Ovary (tissue), 9 donors: ENCODE data around the gene ADK. TPM values are rescaled to one million over a fixed set of nuclear protein-coding genes. Genes with fewer than 3 reads are reported as not detected.

Experiments
- DNase-seq, 5 donors: peaks; one replicate each; pipeline ENCODE4 v3.0.0-alpha.2; 2019 to 2020
- H3K27ac ChIP-seq, 2 donors: fragments of 200-600 bp; one replicate each; pipeline versions ENCODE4 v1.5.1 to v1.8.0; 2019 to 2022
- H3K27me3 ChIP-seq: fragments of 200-600 bp; one replicate; pipeline ENCODE4 v1.8.0; 2022
- H3K36me3 ChIP-seq: fragments of 200-600 bp; sonication (generic); one replicate; pipeline ENCODE4 v1.5.1; 2019
- H3K4me1 ChIP-seq: one replicate; pipeline ENCODE4 v1.8.1; 2013; ENCODE audit warnings: mild to moderate bottlenecking, moderate library complexity; ENCODE audit not compliant: insufficient read depth
- H3K4me3 ChIP-seq: fragments of 200-600 bp; sonication (generic); one replicate; pipeline ENCODE4 v1.5.1; 2017
- H3K9me3 ChIP-seq, 2 donors: fragments of 200-600 bp in 1 of 2; sonication (generic) in 1 of 2; one replicate each; pipeline versions ENCODE4 v1.5.1 to v1.8.1; 2013 to 2019; ENCODE audit warnings: mild to moderate bottlenecking in 1 of 2, moderate library complexity in 1 of 2
- CTCF ChIP-seq, 3 donors: fragments of 450-650 bp in 2 of 3; fragments of 200-600 bp in 1 of 3; IDR thresholded peaks; one replicate each; pipeline versions ENCODE4 v1.5.1 to v1.8.0; 2016 to 2022; ENCODE audit warnings: antibody characterized with exemption in 3 of 3, mild to moderate bottlenecking in 1 of 3
- EP300 ChIP-seq: sonication (generic); formaldehyde crosslinking; IDR thresholded peaks from one replicate; pipeline ENCODE4 v1.6.1; 2017; ENCODE audit warnings: antibody characterized with exemption
- POLR2A ChIP-seq: fragments of 450-650 bp; IDR thresholded peaks from one replicate; pipeline ENCODE4 v1.6.1; 2017; ENCODE audit warnings: antibody characterized with exemption, mild to moderate bottlenecking, moderate library complexity
- WGBS, 3 donors: extraction: QIAGEN DNeasy Blood & Tissue Kit in 1 of 3; methylation state at CpG; one replicate each; pipeline versions ENCODE4 v1.1.5 to v1.1.7; 2013 to 2017; 5-methylcytosine and 5-hydroxymethylcytosine counted together
- intact Hi-C, 4 donors: fragments of 100-400 bp; cut with DNase I; formaldehyde crosslinking; loops; one replicate each; pipeline versions ENCODE4 v1.11.0 to v1.15.1; 2022 to 2023
- polyA plus RNA-seq, 2 donors: library from polyadenylated mRNA; stranded (reverse); fragments of 200-250 nt in 1 of 2; fragments of 350-450 nt in 1 of 2; fragmentation: Illumina TruSeq in 1 of 2; extraction: RNeasy Lipid Tissue Mini Kit (QIAGEN cat#74804) in 1 of 2; gene quantifications; one replicate each; pipeline ENCODE4 v1.2.3, GENCODE V29; 2013 to 2014
- total RNA-seq, 7 donors: library from RNA; depleted of rRNA in 2 of 7; stranded (reverse); fragments of >200 nt in 2 of 7; fragmentation: NEBNext Ultra II Directional in 3 of 7; extraction: Animal tissue kit (Norgen Biotek cat#: 25700) in 3 of 7; gene quantifications; one replicate each; pipeline versions ENCODE4 v1.1.0 to v1.2.4, GENCODE V29; 2016 to 2023
- donor health status: DM: no; HTN: no; CAD: no; lungs with moderate emphysema.
- donor health status: DM: no; HTN: no; CAD: no.
- donor health status: Bipolar disorder and iron deficiency.
- donor health status: DM: yes; HTN: yes; CAD: no.
- donor health status: DM: no; HTN: no; CAD: no.
- donor health status: DM: yes; HTN: yes; CAD: no.

The ADK gene
- total and polyA plus RNA-seq, 9 donors = 9.4 to 20.4 (median 12.2) TPM

- intact Hi-C loops = no loop called here
- Histone ChIP-seq H3K9me3 (no peaks in the 10 kb centered on the region), H3K36me3 (no peaks in the 10 kb centered on the region), H3K27me3 (no peaks in the 10 kb centered on the region), H3K27ac (no peak overlapping the region), H3K4me1 (peaks cover 2% of the 10 kb centered on the region), H3K4me3 (no peak overlapping the region)
- 88 to 96% (median 92%) methylated on average over 2 of the region's 2 CpGs for WGBS, 3 donors
- no peak for DNase-seq
- TF ChIP-seq POLR2A (no peak), EP300 (no peak), CTCF (IDR thresholded peaks at IDR 0.05) (no peak)
These were observed 451.6 kb downstream of the ADK start for GRCh38 chr10:74602576-74602975.

- Histone ChIP-seq H3K27me3 (no peaks in the 10 kb centered on the region), H3K4me3 (no peak overlapping the region), H3K9me3 (no peaks in the 10 kb centered on the region), H3K4me1 (no peaks in the 10 kb centered on the region), H3K36me3 (no peaks in the 10 kb centered on the region), H3K27ac (no peak overlapping the region)
- no peak for DNase-seq
- TF ChIP-seq CTCF (IDR thresholded peaks at IDR 0.05) = no peak
- no peak for TF ChIP-seq EP300
- TF ChIP-seq POLR2A = no peak
- intact Hi-C loops = no loop called here
These were observed 459.3 kb downstream of the ADK start for GRCh38 chr10:74610299-74610698.

- Histone ChIP-seq H3K27me3 (no peaks in the 10 kb centered on the region), H3K27ac (no peak overlapping the region), H3K4me3 (no peak overlapping the region), H3K9me3 (no peaks in the 10 kb centered on the region), H3K36me3 (no peaks in the 10 kb centered on the region), H3K4me1 (no peaks in the 10 kb centered on the region)
- TF ChIP-seq EP300 (no peak), POLR2A (no peak)
- DNase-seq = no peak
- intact Hi-C loops = no loop called here
These were observed 461.2 kb downstream of the ADK start for GRCh38 chr10:74612195-74612594.

- intact Hi-C loops = no loop called here
- DNase-seq = no peak
These were observed 469.6 kb downstream of the ADK start for GRCh38 chr10:74620626-74621025.

GRCh38 chr10:74623786-74624185, 472.8 kb downstream of the ADK start:
- DNase-seq = no peak
- intact Hi-C loops = no loop called here
- no peak overlapping the region for H3K4me3 ChIP-seq
- no peak for TF ChIP-seq EP300
- no peak for TF ChIP-seq CTCF (IDR thresholded peaks at IDR 0.05)
- no peak for TF ChIP-seq POLR2A
- no peak overlapping the region for H3K27ac ChIP-seq
- no peaks in the 10 kb centered on the region for H3K27me3 ChIP-seq
- 65 to 87% (median 85%) methylated on average over 2 of the region's 2 CpGs for WGBS, 3 donors
- no peaks in the 10 kb centered on the region for H3K9me3 ChIP-seq
- H3K36me3 ChIP-seq = no peaks in the 10 kb centered on the region
- no peaks in the 10 kb centered on the region for H3K4me1 ChIP-seq

More at GRCh38 chr10:74620626-74621025, 469.6 kb downstream of the ADK start:
- Histone ChIP-seq H3K9me3 (no peaks in the 10 kb centered on the region), H3K4me3 (no peak overlapping the region), H3K27me3 (no peaks in the 10 kb centered on the region), H3K4me1 (no peaks in the 10 kb centered on the region), H3K36me3 (no peaks in the 10 kb centered on the region), H3K27ac (no peak overlapping the region)
- no peak for TF ChIP-seq EP300
- no peak for TF ChIP-seq POLR2A
- TF ChIP-seq CTCF (IDR thresholded peaks at IDR 0.05) = no peak
